Psoas muscle (tissue), 8 donors: ENCODE results near the gene GDNF. TPM values are rescaled to one million over a fixed set of nuclear protein-coding genes. Genes with fewer than 3 reads are reported as not detected.

Experiments used
- ATAC-seq, 4 donors: fragments of 200-7000 bp; cut with Tn5 transposase; one replicate each; pipeline ENCODE4 v1.9.1; 2020; ENCODE audit warnings: moderate library complexity in 3 of 4, mild to moderate bottlenecking in 2 of 4
- DNase-seq, 2 donors: peaks; one replicate each; pipeline ENCODE4 v3.0.0-alpha.2; 2020
- H3K27ac ChIP-seq: fragments of 200-600 bp; one replicate; pipeline ENCODE4 v1.8.0; 2022
- H3K27me3 ChIP-seq, 3 donors: fragments of 200-600 bp in 1 of 3; one replicate each; pipeline versions ENCODE4 v1.6.1 to v1.8.0; 2013 to 2022; ENCODE audit warnings: low read length in 2 of 3, mild to moderate bottlenecking in 2 of 3, moderate library complexity in 1 of 3; ENCODE audit not compliant: insufficient read depth in 3 of 3
- H3K36me3 ChIP-seq, 2 donors: fragments of 200-600 bp in 1 of 2; one replicate each; pipeline versions ENCODE4 v1.6.1 to v1.8.0; 2013 to 2022; ENCODE audit warnings: low read depth in 1 of 2, mild to moderate bottlenecking in 1 of 2, moderate library complexity in 1 of 2; ENCODE audit not compliant: insufficient read depth in 1 of 2
- H3K4me1 ChIP-seq: fragments of 200-600 bp; one replicate; pipeline ENCODE4 v1.8.0; 2022
- H3K4me3 ChIP-seq: fragments of 200-600 bp; one replicate; pipeline ENCODE4 v1.8.0; 2022; ENCODE audit warnings: mild to moderate bottlenecking
- H3K9me3 ChIP-seq: fragments of 200-600 bp; one replicate; pipeline ENCODE4 v1.8.0; 2022
- WGBS, 3 donors: extraction: QIAGEN DNeasy Blood & Tissue Kit; methylation state at CpG; one replicate each; pipeline versions ENCODE4 v1.1.6 to v1.1.7; 2013; 5-methylcytosine and 5-hydroxymethylcytosine counted together
- intact Hi-C, 2 donors: fragments of 100-400 bp; cut with DNase I; formaldehyde crosslinking; loops; one replicate each; pipeline versions ENCODE4 v1.11.0 to v1.14.2; 2022
- polyA plus RNA-seq, 3 donors: library from polyadenylated mRNA; stranded (reverse); fragments of 200-250 nt; gene quantifications; one replicate each; pipeline ENCODE4 v1.2.3, GENCODE V29; 2013
- total RNA-seq, 4 donors: library from RNA; stranded (reverse); fragmentation: NEBNext Ultra II Directional in 2 of 4; extraction: Animal tissue kit (Norgen Biotek cat#: 25700) in 2 of 4; gene quantifications; one replicate each; pipeline versions ENCODE4 v1.2.1 to v1.2.4, GENCODE V29; 2021 to 2023
- TF ChIP-seq, protein P1 (sequence below): fragments of 200-600 bp; IDR thresholded peaks from one replicate; pipeline ENCODE4 v1.8.0; 2022; ENCODE audit warnings: antibody characterized with exemption
- donor health status: healthy with polysubstance abuse.
- donor health status: DM: no; HTN: no; CAD: no; lungs with moderate emphysema.
- donor health status: Bipolar disorder and iron deficiency.
- donor health status: healthy.
- donor health status: DM: yes; HTN: yes; CAD: no.
- donor health status: DM: no; HTN: no; CAD: no.
- donor health status: DM: no; HTN: no; CAD: no.
- donor health status: DM: yes; HTN: yes; CAD: no.

Gene GDNF
- total and polyA plus RNA-seq, 7 donors = 0.43 to 155 (median 14.5) TPM

DNA sequence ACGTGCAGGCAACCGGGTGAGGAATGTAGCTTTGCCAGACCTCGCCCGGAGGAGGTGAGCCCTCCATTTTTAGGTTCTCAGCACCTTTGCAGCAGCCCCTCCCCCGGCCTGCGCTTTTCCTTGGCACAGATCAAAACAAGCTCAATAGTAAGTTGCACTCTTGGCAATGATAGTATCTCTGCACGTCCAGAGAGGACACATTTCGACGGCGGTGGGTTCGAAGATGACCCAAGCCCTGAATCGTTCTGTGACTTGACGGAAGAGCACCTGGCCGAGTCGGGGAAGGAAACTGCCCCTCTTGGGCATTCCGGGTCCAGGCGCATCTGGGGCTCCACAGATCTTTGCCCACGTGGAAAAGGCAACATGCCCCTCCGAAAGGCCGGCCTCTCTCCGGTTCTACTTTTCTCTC lies 904 bp downstream of the GDNF start:
- TF ChIP-seq, protein P1, sequence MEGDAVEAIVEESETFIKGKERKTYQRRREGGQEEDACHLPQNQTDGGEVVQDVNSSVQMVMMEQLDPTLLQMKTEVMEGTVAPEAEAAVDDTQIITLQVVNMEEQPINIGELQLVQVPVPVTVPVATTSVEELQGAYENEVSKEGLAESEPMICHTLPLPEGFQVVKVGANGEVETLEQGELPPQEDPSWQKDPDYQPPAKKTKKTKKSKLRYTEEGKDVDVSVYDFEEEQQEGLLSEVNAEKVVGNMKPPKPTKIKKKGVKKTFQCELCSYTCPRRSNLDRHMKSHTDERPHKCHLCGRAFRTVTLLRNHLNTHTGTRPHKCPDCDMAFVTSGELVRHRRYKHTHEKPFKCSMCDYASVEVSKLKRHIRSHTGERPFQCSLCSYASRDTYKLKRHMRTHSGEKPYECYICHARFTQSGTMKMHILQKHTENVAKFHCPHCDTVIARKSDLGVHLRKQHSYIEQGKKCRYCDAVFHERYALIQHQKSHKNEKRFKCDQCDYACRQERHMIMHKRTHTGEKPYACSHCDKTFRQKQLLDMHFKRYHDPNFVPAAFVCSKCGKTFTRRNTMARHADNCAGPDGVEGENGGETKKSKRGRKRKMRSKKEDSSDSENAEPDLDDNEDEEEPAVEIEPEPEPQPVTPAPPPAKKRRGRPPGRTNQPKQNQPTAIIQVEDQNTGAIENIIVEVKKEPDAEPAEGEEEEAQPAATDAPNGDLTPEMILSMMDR = no peak
- ATAC-seq = no peak

DNA sequence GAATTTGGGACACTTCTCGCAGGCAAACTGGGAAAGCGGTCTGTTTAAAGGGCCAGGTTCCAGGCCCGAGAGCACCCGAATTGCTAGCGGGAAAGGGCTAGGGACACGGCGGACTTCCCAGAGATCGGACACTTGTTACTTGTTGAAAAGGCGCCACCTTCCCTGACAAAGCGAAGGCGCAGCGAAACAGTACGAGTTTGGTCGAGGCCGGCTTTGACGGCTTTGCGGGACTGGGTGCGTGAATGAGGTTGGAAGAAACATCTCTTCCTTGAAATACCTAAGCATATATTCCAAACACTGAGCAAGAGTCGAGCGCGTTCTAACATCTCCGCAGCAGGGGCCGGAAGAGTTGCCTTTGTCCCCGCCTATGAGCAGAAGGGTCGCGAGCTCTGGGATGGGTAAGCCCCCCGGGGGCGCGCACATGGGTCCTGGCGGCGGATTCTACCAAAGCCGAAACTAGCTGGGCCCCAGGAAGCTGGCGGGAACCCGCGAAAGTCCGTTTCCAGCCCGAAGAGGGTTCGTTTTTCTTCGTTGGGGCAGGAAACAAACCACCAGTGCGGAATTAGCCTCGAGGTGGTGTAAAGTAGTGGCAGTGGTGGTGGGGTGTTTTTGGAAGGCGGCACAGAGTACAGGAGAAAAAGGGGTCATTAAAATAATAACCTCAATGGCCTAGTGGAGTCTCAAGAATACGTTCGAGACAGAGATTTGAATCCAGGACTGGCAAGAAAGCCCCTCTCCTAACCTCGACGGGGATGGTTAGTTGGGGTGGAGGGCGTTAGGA lies 1.5 kb downstream of the GDNF start:
- Histone ChIP-seq H3K4me3 (peak overlapping the region; percentile 73), H3K27me3 (peaks cover under 1 to 24% (median 4%) of the 10 kb centered on the region in 3 donors), H3K36me3 (peaks cover 0 to 61% of the 10 kb centered on the region in 2 donors), H3K9me3 (no peaks in the 10 kb centered on the region), H3K4me1 (peaks cover 8% of the 10 kb centered on the region), H3K27ac (peak overlapping the region; percentile 92)
- ATAC-seq (peak in 2 of 4 donors; percentile 33 to 38), DNase-seq (peak in 1 of 2 donors; percentile 64)
- intact Hi-C loops = no loop called here
- WGBS, 3 donors = 4 to 8% (median 5%) methylated on average over 47 of the region's 47 CpGs
- TF ChIP-seq, protein P1 = no peak

More for the DNA sequence above, 904 bp downstream of the GDNF start:
- intact Hi-C loops = no loop called here
- Histone ChIP-seq H3K9me3 (no peaks in the 10 kb centered on the region), H3K27me3 (peaks cover 4 to 24% (median 5%) of the 10 kb centered on the region in 3 donors), H3K4me1 (peaks cover 5% of the 10 kb centered on the region), H3K36me3 (peaks cover 0 to 55% of the 10 kb centered on the region in 2 donors), H3K4me3 (peak overlapping the region; percentile 73), H3K27ac (peak overlapping the region; percentile 92)
- DNase-seq = no peak
- WGBS, 3 donors = 4 to 9% (median 5%) methylated on average over 21 of the region's 21 CpGs

DNA sequence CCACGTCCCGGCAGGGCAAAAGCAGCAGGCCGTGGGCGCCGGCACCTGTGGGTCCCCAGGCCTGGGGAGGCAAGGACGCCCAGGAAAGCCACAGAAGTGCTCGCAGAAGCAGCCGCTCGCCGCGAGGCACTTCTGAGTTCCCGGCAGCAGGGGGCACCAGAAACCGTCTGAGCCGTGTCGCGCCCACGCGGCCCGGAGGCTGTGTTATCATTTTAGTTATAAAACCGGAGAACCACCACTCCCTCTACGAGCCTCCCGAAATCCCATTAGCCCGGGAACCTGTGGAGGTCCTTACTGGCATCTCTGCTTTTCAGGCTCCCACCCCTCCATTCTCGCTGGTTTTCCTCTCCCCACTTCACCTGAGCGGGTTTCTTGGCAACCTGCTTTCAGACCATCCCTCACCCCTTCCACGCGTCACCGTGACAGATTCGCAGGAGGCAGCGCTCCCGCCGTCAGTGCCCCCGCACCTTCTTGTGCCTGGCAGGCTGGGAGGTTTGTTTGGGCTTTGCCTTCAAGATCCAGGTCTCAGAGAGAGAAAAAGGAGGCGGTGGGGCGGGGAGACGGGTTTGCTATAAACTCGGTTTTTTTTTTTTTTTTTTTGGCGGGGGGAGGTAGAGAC lies 2.3 kb downstream of the GDNF start:
- intact Hi-C loops = loop anchor here (1.0 to 2.0 kb wide), 2 partner anchors 355 kb away; no protein-coding TSS in a partner anchor
- Histone ChIP-seq H3K4me3 (peak overlapping the region; percentile 73), H3K9me3 (no peaks in the 10 kb centered on the region), H3K27ac (peak overlapping the region; percentile 92), H3K36me3 (peaks cover 0 to 69% of the 10 kb centered on the region in 2 donors), H3K4me1 (peaks cover 14% of the 10 kb centered on the region), H3K27me3 (peaks cover 0 to 24% (median 4%) of the 10 kb centered on the region in 3 donors)
- WGBS, 3 donors = 2 to 3% (median 2%) methylated on average over 37 to 38 of the region's 38 CpGs
- DNase-seq (peak; percentile 73 to 87), ATAC-seq (peak; percentile 29 to 70 (median 65))
- TF ChIP-seq, protein P1 = peak; percentile 77

DNA sequence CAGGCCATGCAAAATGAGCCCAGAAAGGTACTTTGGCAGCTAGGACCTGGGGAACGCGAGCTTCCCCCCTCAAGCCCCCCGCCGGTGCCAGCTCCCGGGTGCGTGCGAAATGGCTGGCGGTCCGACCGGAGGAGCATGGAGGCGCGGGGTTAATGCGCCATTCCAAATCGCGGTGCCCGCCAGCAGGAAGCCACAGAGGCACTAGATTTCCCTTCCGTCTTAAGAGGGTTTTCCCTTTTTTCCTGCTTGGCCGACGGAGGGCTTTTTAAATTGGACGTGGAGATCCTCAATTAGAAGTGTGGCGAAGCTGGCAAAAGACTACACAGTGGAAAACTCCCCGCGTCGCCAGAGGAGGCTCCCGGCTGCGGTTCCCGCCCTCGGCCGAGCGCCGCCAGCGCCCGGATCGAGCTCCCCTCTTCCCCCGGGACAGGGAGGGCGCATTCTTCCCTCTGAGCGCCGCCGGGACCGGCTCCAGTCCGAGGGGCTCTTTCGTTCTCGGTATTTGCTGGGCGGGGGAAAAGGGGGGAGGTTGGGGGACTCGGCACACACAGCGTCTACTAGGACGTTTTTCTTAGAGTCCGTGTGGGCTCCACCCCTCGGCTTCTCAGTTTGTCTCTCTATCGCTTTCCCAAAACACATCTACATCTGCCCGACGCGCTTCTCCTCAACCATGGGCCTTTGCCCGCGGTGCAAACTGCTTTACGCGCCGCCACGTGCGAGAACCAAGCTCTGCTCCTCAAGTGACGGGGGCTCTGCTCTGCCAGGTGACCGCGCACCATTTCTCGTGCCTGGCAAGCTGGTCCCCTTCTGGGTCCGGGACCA lies 3.0 kb downstream of the GDNF start:
- no peak for DNase-seq

More for the DNA sequence above, 3.0 kb downstream of the GDNF start:
- TF ChIP-seq, protein P1 = no peak
- peak in 3 of 4 donors; percentile 2 to 20 (median 12) for ATAC-seq
- Histone ChIP-seq H3K4me3 (peak overlapping the region; percentile 73), H3K27ac (peak overlapping the region; percentile 92), H3K9me3 (no peaks in the 10 kb centered on the region), H3K36me3 (peaks cover 0 to 76% of the 10 kb centered on the region in 2 donors), H3K4me1 (peaks cover 14% of the 10 kb centered on the region), H3K27me3 (peaks cover 0 to 24% (median 4%) of the 10 kb centered on the region in 3 donors)
- 2 to 3% (median 3%) methylated on average over 61 to 65 of the region's 65 CpGs for WGBS, 3 donors
- intact Hi-C loops = loop anchor here (1.0 to 2.0 kb wide), 2 partner anchors 355 to 356 kb away; no protein-coding TSS in a partner anchor
